Naive thymus-derived CD4-positive, alpha-beta T cell (primary cell): ENCODE results near the gene DAPK1. TPM values are rescaled to one million over a fixed set of nuclear protein-coding genes. Genes with fewer than 3 reads are reported as not detected.

Experiments used
- ATAC-seq: fragments of 150-1000 bp; cut with Tn5 transposase; 2 replicates; pipeline ENCODE4 v1.10.0; 2021; ENCODE audit warnings: mild to moderate bottlenecking, moderate library complexity
- CTCF ChIA-PET: fragments of 350-600 bp; sonication (Branson Sonifier 250); formaldehyde crosslinking; loops from one replicate; lab custom pipeline; 2021; ENCODE audit warnings: antibody characterized with exemption; lab: Charles Lee
- POLR2A ChIA-PET: fragments of 350-600 bp; sonication (Branson Sonifier 250); formaldehyde crosslinking; loops from one replicate; lab custom pipeline; 2021; ENCODE audit warnings: antibody characterized with exemption, inconsistent platforms; lab: Charles Lee
- DNase-seq, 9 donors: peaks; one replicate each; pipeline versions ENCODE4 v3.0.0 to v3.0.0-alpha.2; 2020 to 2022; ENCODE audit warnings: mixed read lengths in 1 of 9
- H3K27ac ChIP-seq: one replicate; pipeline ENCODE4 v1.7.0; 2013; ENCODE audit warnings: mild to moderate bottlenecking, low read depth, low read length, moderate library complexity
- H3K27me3 ChIP-seq, 2 donors: one replicate each; pipeline ENCODE4 v1.7.0; 2013; ENCODE audit warnings: low read length in 2 of 2, mild to moderate bottlenecking in 2 of 2, moderate library complexity in 2 of 2; ENCODE audit not compliant: control insufficient read depth in 2 of 2, insufficient read depth in 2 of 2
- H3K36me3 ChIP-seq, 3 experiments: 1 replicate in 2 of 3; 2 replicates in 1 of 3; pipeline ENCODE4 v1.7.0; 2013; ENCODE audit warnings: low read length in 3 of 3, mild to moderate bottlenecking in 3 of 3, moderate library complexity in 1 of 3; ENCODE audit not compliant: insufficient read depth in 3 of 3, control insufficient read depth in 2 of 3
- H3K4me1 ChIP-seq, 2 donors: one replicate each; pipeline ENCODE4 v1.7.0; 2013; ENCODE audit warnings: low read length in 2 of 2, mild to moderate bottlenecking in 2 of 2, moderate library complexity in 1 of 2; ENCODE audit not compliant: control insufficient read depth in 2 of 2, insufficient read depth in 2 of 2
- H3K4me3 ChIP-seq: 2 replicates; pipeline ENCODE4 v1.7.0; 2013; ENCODE audit warnings: mild to moderate bottlenecking, low read length
- H3K9me3 ChIP-seq, 3 experiments: 1 replicate in 2 of 3; 2 replicates in 1 of 3; pipeline ENCODE4 v1.7.0; 2013; ENCODE audit warnings: low read length in 3 of 3; ENCODE audit not compliant: control insufficient read depth in 2 of 3
- H3K27ac Mint-ChIP-seq, 9 donors: one replicate each; pipeline ENCODE4 v1.8.0; 2020 to 2022; ENCODE audit warnings: mixed read lengths in 9 of 9, mild to moderate bottlenecking in 8 of 9, moderate library complexity in 5 of 9, inconsistent platforms in 2 of 9
- H3K27me3 Mint-ChIP-seq, 5 donors: one replicate each; pipeline ENCODE4 v1.8.0; 2021 to 2022; ENCODE audit warnings: mixed read lengths in 5 of 5, mild to moderate bottlenecking in 1 of 5
- H3K36me3 Mint-ChIP-seq, 5 donors: one replicate each; pipeline ENCODE4 v1.8.0; 2020 to 2022; ENCODE audit warnings: mixed read lengths in 5 of 5, mild to moderate bottlenecking in 3 of 5, inconsistent platforms in 1 of 5
- H3K4me1 Mint-ChIP-seq, 7 donors: one replicate each; pipeline ENCODE4 v1.8.0; 2020 to 2022; ENCODE audit warnings: mixed read lengths in 7 of 7, mild to moderate bottlenecking in 3 of 7, inconsistent platforms in 1 of 7
- H3K4me3 Mint-ChIP-seq, 10 donors: one replicate each; pipeline ENCODE4 v1.8.0; 2020 to 2022; ENCODE audit warnings: mild to moderate bottlenecking in 10 of 10, mixed read lengths in 10 of 10, moderate library complexity in 6 of 10, inconsistent platforms in 2 of 10
- H3K9me3 Mint-ChIP-seq, 11 donors: one replicate each; pipeline ENCODE4 v1.8.0; 2020 to 2022; ENCODE audit warnings: mixed read lengths in 11 of 11, mild to moderate bottlenecking in 4 of 11, inconsistent platforms in 1 of 11, moderate library complexity in 1 of 11
- intact Hi-C, 2 donors: fragments of 100-400 bp; cut with micrococcal nuclease; formaldehyde crosslinking; loops; one replicate each; pipeline ENCODE4 v1.15.1; 2023
- polyA plus RNA-seq, 2 donors: library from polyadenylated mRNA; unstranded; fragments of 300-500 nt; fragmentation: Illumina TruSeq; gene quantifications; one replicate each; pipeline ENCODE4 v1.2.3, GENCODE V29; 2021
- total RNA-seq, 6 experiments: library from RNA in 5 of 6; stranded (reverse) in 5 of 6; gene quantifications; 1 replicate in 5 of 6; 2 replicates in 1 of 6; pipeline ENCODE4 v1.2.3 and lab custom pipeline; 2021 to 2026

Gene DAPK1
- total and polyA plus RNA-seq, 7 experiments from 2014 or later, result 0.20 to 44.8 (median 1.9) TPM

GRCh38 chr9:87620731-87621322 lies 123.2 kb downstream of the DAPK1 start:
- ATAC-seq (no peak), DNase-seq (no peak)
- ChIA-PET CTCF (no interaction called here), POLR2A (no interaction called here)
- Mint-ChIP-seq H3K36me3 (no peaks in the 10 kb centered on the region), H3K27ac (no peak overlapping the region), H3K27me3 (peaks cover 0 to 12% (median 0%) of the 10 kb centered on the region in 5 donors), H3K9me3 (peaks cover 0 to 11% (median 0%) of the 10 kb centered on the region in 11 donors), H3K4me3 (no peak overlapping the region), H3K4me1 (no peaks in the 10 kb centered on the region)
- intact Hi-C loops, result no loop called here
- Histone ChIP-seq H3K4me3 (no peak overlapping the region), H3K9me3 (no peaks in the 10 kb centered on the region), H3K4me1 (no peaks in the 10 kb centered on the region), H3K36me3 (no peaks in the 10 kb centered on the region), H3K27me3 (no peaks in the 10 kb centered on the region), H3K27ac (no peak overlapping the region)

GRCh38 chr9:87622098-87622497 lies 124.4 kb downstream of the DAPK1 start:
- no peak overlapping the region for H3K27ac ChIP-seq
- H3K36me3 ChIP-seq, result no peaks in the 10 kb centered on the region
- no peak for DNase-seq
- no peaks in the 10 kb centered on the region for H3K36me3 Mint-ChIP-seq
- peaks cover 0 to 12% (median 0%) of the 10 kb centered on the region in 5 donors for H3K27me3 Mint-ChIP-seq
- no peaks in the 10 kb centered on the region for H3K27me3 ChIP-seq
- H3K9me3 ChIP-seq, result no peaks in the 10 kb centered on the region
- ChIA-PET POLR2A (no interaction called here), CTCF (no interaction called here)
- no peak overlapping the region for H3K4me3 Mint-ChIP-seq
- no peak overlapping the region for H3K4me3 ChIP-seq
- H3K9me3 Mint-ChIP-seq, result peaks cover 0 to 11% (median 0%) of the 10 kb centered on the region in 11 donors
- no peaks in the 10 kb centered on the region for H3K4me1 ChIP-seq
- intact Hi-C loops, result no loop called here
- ATAC-seq, result no peak
- no peak overlapping the region for H3K27ac Mint-ChIP-seq
- no peaks in the 10 kb centered on the region for H3K4me1 Mint-ChIP-seq

GRCh38 chr9:87622923-87623322 lies 125.3 kb downstream of the DAPK1 start:
- POLR2A ChIA-PET, result interaction anchor here (0.6 kb wide), 1 partner anchor 1763 kb away, joined by 3 read pairs; no protein-coding TSS in a partner anchor
- no peak overlapping the region for H3K27ac ChIP-seq
- no peaks in the 10 kb centered on the region for H3K9me3 ChIP-seq
- Mint-ChIP-seq H3K4me3 (no peak overlapping the region), H3K4me1 (no peaks in the 10 kb centered on the region), H3K9me3 (peaks cover 0 to 11% (median 0%) of the 10 kb centered on the region in 11 donors), H3K27me3 (peaks cover 0 to 12% (median 0%) of the 10 kb centered on the region in 5 donors), H3K36me3 (no peaks in the 10 kb centered on the region), H3K27ac (no peak overlapping the region)
- no peaks in the 10 kb centered on the region for H3K27me3 ChIP-seq
- DNase-seq (no peak), ATAC-seq (no peak)
- no peaks in the 10 kb centered on the region for H3K36me3 ChIP-seq
- no peaks in the 10 kb centered on the region for H3K4me1 ChIP-seq
- no peak overlapping the region for H3K4me3 ChIP-seq
- intact Hi-C loops, result no loop called here
- CTCF ChIA-PET, result no interaction called here

GRCh38 chr9:87628346-87628745 lies 130.7 kb downstream of the DAPK1 start:
- no peaks in the 10 kb centered on the region for H3K27me3 ChIP-seq
- DNase-seq (no peak), ATAC-seq (no peak)
- no peaks in the 10 kb centered on the region for H3K4me1 ChIP-seq
- no peak overlapping the region for H3K27ac ChIP-seq
- POLR2A ChIA-PET, result no interaction called here
- H3K36me3 ChIP-seq, result no peaks in the 10 kb centered on the region
- CTCF ChIA-PET, result interaction anchor here (0.6 to 0.9 kb wide), 2 partner anchors 50 to 271 kb away, joined by 3 to 4 read pairs; no protein-coding TSS in a partner anchor
- H3K9me3 ChIP-seq, result no peaks in the 10 kb centered on the region
- Mint-ChIP-seq H3K4me3 (no peak overlapping the region), H3K27ac (no peak overlapping the region), H3K27me3 (no peaks in the 10 kb centered on the region), H3K4me1 (no peaks in the 10 kb centered on the region), H3K36me3 (no peaks in the 10 kb centered on the region), H3K9me3 (peaks cover 0 to 7% (median 0%) of the 10 kb centered on the region in 11 donors)
- H3K4me3 ChIP-seq, result no peak overlapping the region
- intact Hi-C loops, result no loop called here

- Histone ChIP-seq H3K36me3 (no peaks in the 10 kb centered on the region), H3K9me3 (no peaks in the 10 kb centered on the region), H3K4me1 (no peaks in the 10 kb centered on the region), H3K27ac (no peak overlapping the region), H3K4me3 (no peak overlapping the region), H3K27me3 (no peaks in the 10 kb centered on the region)
- Mint-ChIP-seq H3K36me3 (no peaks in the 10 kb centered on the region), H3K27ac (no peak overlapping the region), H3K4me3 (no peak overlapping the region), H3K9me3 (peaks cover 0 to 6% (median 0%) of the 10 kb centered on the region in 11 donors), H3K27me3 (no peaks in the 10 kb centered on the region), H3K4me1 (no peaks in the 10 kb centered on the region)
- ChIA-PET CTCF (interaction anchor here (0.6 to 0.9 kb wide), 2 partner anchors 49 to 272 kb away, joined by 3 to 4 read pairs; no protein-coding TSS in a partner anchor), POLR2A (no interaction called here)
- ATAC-seq, result no peak
- no peak for DNase-seq
- intact Hi-C loops, result no loop called here
Measured at GRCh38 chr9:87629104-87629503, 131.4 kb downstream of the DAPK1 start.

GRCh38 chr9:87630266-87630665 lies 132.6 kb downstream of the DAPK1 start:
- H3K27ac Mint-ChIP-seq, result no peak overlapping the region
- ChIA-PET POLR2A (no interaction called here), CTCF (no interaction called here)
- Histone ChIP-seq H3K4me3 (no peak overlapping the region), H3K4me1 (no peaks in the 10 kb centered on the region), H3K9me3 (no peaks in the 10 kb centered on the region), H3K27ac (no peak overlapping the region), H3K36me3 (no peaks in the 10 kb centered on the region), H3K27me3 (no peaks in the 10 kb centered on the region)
- no peaks in the 10 kb centered on the region for H3K4me1 Mint-ChIP-seq
- no peak for DNase-seq
- no peak overlapping the region for H3K4me3 Mint-ChIP-seq
- no peaks in the 10 kb centered on the region for H3K27me3 Mint-ChIP-seq
- intact Hi-C loops, result no loop called here
- H3K36me3 Mint-ChIP-seq, result no peaks in the 10 kb centered on the region
- no peak for ATAC-seq
- no peaks in the 10 kb centered on the region for H3K9me3 Mint-ChIP-seq

GRCh38 chr9:87630846-87631245 lies 133.2 kb downstream of the DAPK1 start:
- Histone ChIP-seq H3K27me3 (no peaks in the 10 kb centered on the region), H3K4me3 (no peak overlapping the region), H3K9me3 (no peaks in the 10 kb centered on the region), H3K27ac (no peak overlapping the region), H3K36me3 (no peaks in the 10 kb centered on the region), H3K4me1 (no peaks in the 10 kb centered on the region)
- CTCF ChIA-PET, result no interaction called here
- Mint-ChIP-seq H3K4me3 (no peak overlapping the region), H3K36me3 (no peaks in the 10 kb centered on the region), H3K4me1 (no peaks in the 10 kb centered on the region), H3K27ac (no peak overlapping the region), H3K9me3 (no peaks in the 10 kb centered on the region), H3K27me3 (no peaks in the 10 kb centered on the region)
- intact Hi-C loops, result no loop called here
- POLR2A ChIA-PET, result no interaction called here
- DNase-seq, result no peak
- no peak for ATAC-seq
